ENCODE data around the gene VASP.

Gene VASP

DNA sequence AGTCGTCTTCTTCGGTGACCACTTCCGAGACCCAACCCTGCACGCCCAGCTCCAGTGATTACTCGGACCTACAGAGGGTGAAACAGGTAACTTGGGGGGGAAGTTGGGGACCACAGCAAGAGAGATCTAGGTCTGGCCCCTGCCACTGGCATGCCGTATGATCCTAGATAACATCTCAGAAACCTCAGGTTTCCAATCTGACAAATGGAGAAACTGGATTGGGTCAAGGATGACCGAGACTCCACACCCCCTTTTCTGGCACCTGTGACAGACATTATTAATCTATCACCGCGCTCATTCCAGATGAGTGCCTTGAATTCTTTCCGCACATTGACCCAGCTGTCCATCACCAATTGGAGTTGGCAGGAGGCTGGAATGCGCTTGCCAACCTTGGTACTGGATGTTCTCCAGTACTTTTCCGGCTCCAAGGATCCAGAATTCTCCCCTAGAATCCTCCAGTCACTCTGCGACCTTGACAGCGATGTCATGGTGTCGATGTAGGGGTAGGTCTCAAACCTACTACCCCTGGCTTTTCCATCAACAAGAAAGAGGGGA lies 17.4 kb downstream of the VASP start:
- TF ChIP-seq, protein P1, sequence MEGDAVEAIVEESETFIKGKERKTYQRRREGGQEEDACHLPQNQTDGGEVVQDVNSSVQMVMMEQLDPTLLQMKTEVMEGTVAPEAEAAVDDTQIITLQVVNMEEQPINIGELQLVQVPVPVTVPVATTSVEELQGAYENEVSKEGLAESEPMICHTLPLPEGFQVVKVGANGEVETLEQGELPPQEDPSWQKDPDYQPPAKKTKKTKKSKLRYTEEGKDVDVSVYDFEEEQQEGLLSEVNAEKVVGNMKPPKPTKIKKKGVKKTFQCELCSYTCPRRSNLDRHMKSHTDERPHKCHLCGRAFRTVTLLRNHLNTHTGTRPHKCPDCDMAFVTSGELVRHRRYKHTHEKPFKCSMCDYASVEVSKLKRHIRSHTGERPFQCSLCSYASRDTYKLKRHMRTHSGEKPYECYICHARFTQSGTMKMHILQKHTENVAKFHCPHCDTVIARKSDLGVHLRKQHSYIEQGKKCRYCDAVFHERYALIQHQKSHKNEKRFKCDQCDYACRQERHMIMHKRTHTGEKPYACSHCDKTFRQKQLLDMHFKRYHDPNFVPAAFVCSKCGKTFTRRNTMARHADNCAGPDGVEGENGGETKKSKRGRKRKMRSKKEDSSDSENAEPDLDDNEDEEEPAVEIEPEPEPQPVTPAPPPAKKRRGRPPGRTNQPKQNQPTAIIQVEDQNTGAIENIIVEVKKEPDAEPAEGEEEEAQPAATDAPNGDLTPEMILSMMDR (IDR thresholded peaks at IDR 0.05; ENCODE audit: low read depth, low read length): no peak
- DNase-seq: no peak
- Histone ChIP-seq H3K9me3 (ENCODE audit: severe bottlenecking) (no peaks in the 10 kb centered on the region), H3K36me3 (peaks cover 62% of the 10 kb centered on the region), H3K4me3 (ENCODE audit: low read depth, low read length) (no peak overlapping the region), H3K27ac (no peak overlapping the region), H3K27me3 (ENCODE audit: insufficient read depth, low read depth, severe bottlenecking) (no peaks in the 10 kb centered on the region)

DNA sequence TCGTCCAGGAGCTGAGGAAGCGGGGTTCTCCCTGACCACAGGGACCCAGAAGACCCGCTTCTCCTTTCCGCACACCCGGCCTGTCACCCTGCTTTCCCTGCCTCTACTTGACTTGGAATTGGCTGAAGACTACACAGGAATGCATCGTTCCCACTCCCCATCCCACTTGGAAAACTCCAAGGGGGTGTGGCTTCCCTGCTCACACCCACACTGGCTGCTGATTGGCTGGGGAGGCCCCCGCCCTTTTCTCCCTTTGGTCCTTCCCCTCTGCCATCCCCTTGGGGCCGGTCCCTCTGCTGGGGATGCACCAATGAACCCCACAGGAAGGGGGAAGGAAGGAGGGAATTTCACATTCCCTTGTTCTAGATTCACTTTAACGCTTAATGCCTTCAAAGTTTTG lies 18.9 kb downstream of the VASP start:
- no peaks in the 10 kb centered on the region for H3K27me3 ChIP-seq (ENCODE audit: insufficient read depth, low read depth, severe bottlenecking)
- peaks cover 49% of the 10 kb centered on the region for H3K36me3 ChIP-seq
- no peaks in the 10 kb centered on the region for H3K9me3 ChIP-seq (ENCODE audit: severe bottlenecking)
- TF ChIP-seq, protein P1 (IDR thresholded peaks at IDR 0.05; ENCODE audit: low read depth, low read length): no peak
- DNase-seq: peak; percentile 83
- H3K4me3 ChIP-seq (ENCODE audit: low read depth, low read length): no peak overlapping the region
- H3K27ac ChIP-seq: no peak overlapping the region

DNA sequence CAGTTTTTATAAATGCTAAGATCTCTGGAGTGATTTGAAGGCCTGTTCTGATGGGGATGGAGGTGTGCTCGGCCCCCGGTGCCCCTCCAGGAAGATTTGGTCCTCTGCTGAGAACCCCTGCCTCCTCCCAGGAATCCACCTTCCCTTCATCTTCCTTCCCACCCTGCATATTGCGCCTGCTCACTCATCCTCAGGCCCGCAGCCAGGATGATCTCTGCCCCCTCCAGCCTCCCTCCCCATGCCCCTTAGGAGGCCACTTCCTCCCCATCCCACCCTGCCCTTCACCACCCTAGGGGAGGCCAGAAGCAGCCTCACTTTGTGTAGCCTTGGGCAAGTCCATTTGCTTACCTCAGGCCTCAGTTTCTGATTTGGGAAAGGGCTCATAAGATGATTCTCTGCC lies 19.7 kb downstream of the VASP start:
- Histone ChIP-seq H3K27me3 (ENCODE audit: insufficient read depth, low read depth, severe bottlenecking) (no peaks in the 10 kb centered on the region), H3K36me3 (peaks cover 45% of the 10 kb centered on the region), H3K27ac (no peak overlapping the region), H3K4me3 (ENCODE audit: low read depth, low read length) (no peak overlapping the region), H3K9me3 (ENCODE audit: severe bottlenecking) (no peaks in the 10 kb centered on the region)
- no peak for DNase-seq
- TF ChIP-seq, protein P1 (IDR thresholded peaks at IDR 0.05; ENCODE audit: low read depth, low read length): no peak

- H3K4me3 ChIP-seq (ENCODE audit: low read depth, low read length): no peak overlapping the region
- H3K9me3 ChIP-seq (ENCODE audit: severe bottlenecking): no peaks in the 10 kb centered on the region
- H3K27ac ChIP-seq: no peak overlapping the region
- DNase-seq: no peak
- TF ChIP-seq, protein P1 (IDR thresholded peaks at IDR 0.05; ENCODE audit: low read depth, low read length): no peak
- H3K27me3 ChIP-seq (ENCODE audit: insufficient read depth, low read depth, severe bottlenecking): no peaks in the 10 kb centered on the region
- peaks cover 43% of the 10 kb centered on the region for H3K36me3 ChIP-seq
Measured at GRCh38 chr19:45527731-45528130, 20.5 kb downstream of the VASP start.

DNA sequence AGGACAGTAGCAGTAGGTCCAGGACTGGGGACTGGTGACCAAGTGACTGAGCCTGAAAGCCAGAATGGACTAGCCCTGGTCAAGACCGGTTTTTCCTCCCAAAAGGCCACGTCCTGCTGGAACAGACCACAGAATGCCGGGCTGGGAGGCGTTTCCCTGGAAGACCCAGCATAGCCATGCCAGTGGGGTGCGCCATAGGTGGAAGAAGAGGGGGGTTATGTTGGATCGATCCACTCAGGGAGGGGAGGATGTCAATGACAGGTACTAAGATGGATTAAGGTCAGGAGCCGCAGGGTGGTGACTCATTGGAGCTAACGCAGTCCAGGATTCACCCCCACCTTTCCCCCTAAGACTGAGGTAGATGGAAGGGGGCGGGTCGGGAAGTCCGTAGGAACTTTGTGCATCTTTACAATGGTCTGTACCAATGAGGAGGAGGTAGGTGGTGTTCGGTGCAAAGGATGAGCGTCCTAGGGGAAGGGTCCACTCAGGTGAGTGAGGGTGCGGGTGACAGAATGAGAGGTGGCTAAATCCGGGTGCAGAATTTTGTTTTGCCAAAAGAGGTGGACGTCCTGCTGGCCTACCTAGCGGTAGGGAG lies 21.0 kb downstream of the VASP start:
- no peaks in the 10 kb centered on the region for H3K9me3 ChIP-seq (ENCODE audit: severe bottlenecking)
- no peak overlapping the region for H3K27ac ChIP-seq
- H3K27me3 ChIP-seq (ENCODE audit: insufficient read depth, low read depth, severe bottlenecking): no peaks in the 10 kb centered on the region
- DNase-seq: peak; percentile 45
- TF ChIP-seq, protein P1 (IDR thresholded peaks at IDR 0.05; ENCODE audit: low read depth, low read length): no peak
- H3K36me3 ChIP-seq: peaks cover 40% of the 10 kb centered on the region
- H3K4me3 ChIP-seq (ENCODE audit: low read depth, low read length): no peak overlapping the region

Data from WERI-Rb-1 (cell line).